ENCODE data around the gene SIGLEC15.
"Not testable (repeated sequence)": the region's sequence is repeated elsewhere in the genome, so short reads cannot be mapped to it uniquely, and the experiment has no call there.

Gene SIGLEC15

GRCh38 chr18:45841765-45842442 lies 16.4 kb downstream of the SIGLEC15 start:
- no peak for DNase-seq (ENCODE audit: extremely low read depth in 1 of 2, low read depth in 1 of 2)

GRCh38 chr18:45843019-45843418 lies 17.5 kb downstream of the SIGLEC15 start:
- no peak for DNase-seq (ENCODE audit: extremely low read depth in 1 of 2, low read depth in 1 of 2)

- no peak for DNase-seq (ENCODE audit: extremely low read depth in 1 of 2, low read depth in 1 of 2)
Measured at GRCh38 chr18:45844938-45845337, 19.5 kb downstream of the SIGLEC15 start.

GRCh38 chr18:45845410-45845809 lies 19.9 kb downstream of the SIGLEC15 start:
- DNase-seq (ENCODE audit: extremely low read depth in 1 of 2, low read depth in 1 of 2): no peak

DNA sequence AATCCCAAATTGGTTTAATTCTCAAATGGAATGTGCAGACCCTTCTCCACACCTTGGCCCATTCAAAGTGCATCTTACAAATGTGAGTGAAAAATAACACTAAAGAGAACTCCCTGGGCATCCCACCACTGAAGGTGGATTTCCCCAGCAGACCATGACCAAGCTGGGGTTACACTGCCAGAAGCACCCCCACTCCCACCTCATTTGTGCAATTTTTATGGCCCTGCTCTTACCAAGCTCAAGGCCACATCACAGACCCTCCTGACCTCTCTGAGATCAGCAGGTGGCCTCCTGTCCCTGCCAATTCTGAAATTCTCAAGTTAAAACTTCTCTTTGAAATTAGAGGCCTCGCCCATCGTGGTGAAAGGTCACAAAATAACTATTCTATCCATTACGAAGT lies 21.6 kb downstream of the SIGLEC15 start:
- DNase-seq (ENCODE audit: extremely low read depth in 1 of 2, low read depth in 1 of 2): no peak

DNA sequence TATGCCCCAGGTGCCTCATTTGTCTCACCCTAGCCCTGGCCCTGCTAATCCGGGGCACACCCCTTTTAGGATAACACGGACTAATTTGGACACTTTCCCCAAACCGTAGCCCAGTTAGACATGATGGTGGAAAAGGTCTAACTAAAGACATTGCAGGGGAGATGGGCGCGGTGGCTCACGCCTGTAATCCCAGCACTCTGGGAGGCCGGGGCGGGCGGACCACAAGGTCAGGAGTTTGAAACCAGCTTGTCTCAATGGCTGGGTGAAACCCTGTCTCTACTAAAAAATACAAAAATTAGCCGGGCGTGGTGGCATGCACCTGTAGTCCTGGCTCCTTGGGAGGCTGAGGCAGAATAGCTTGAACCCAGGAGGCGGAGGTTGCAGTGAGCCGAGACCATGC lies 23.2 kb downstream of the SIGLEC15 start:
- not testable (repeated sequence) for DNase-seq (ENCODE audit: extremely low read depth in 1 of 2, low read depth in 1 of 2)

GRCh38 chr18:45849529-45849928 lies 24.1 kb downstream of the SIGLEC15 start:
- DNase-seq (ENCODE audit: extremely low read depth in 1 of 2, low read depth in 1 of 2): no peak

- no peak for DNase-seq (ENCODE audit: extremely low read depth in 1 of 2, low read depth in 1 of 2)
Measured at GRCh38 chr18:45850021-45850420, 24.5 kb downstream of the SIGLEC15 start.

- no peak for DNase-seq (ENCODE audit: extremely low read depth in 1 of 2, low read depth in 1 of 2)
Measured at GRCh38 chr18:45851161-45851925, 25.9 kb downstream of the SIGLEC15 start.

- no peak for DNase-seq (ENCODE audit: extremely low read depth in 1 of 2, low read depth in 1 of 2)
Measured at GRCh38 chr18:45852631-45853030, 27.2 kb downstream of the SIGLEC15 start.

DNA sequence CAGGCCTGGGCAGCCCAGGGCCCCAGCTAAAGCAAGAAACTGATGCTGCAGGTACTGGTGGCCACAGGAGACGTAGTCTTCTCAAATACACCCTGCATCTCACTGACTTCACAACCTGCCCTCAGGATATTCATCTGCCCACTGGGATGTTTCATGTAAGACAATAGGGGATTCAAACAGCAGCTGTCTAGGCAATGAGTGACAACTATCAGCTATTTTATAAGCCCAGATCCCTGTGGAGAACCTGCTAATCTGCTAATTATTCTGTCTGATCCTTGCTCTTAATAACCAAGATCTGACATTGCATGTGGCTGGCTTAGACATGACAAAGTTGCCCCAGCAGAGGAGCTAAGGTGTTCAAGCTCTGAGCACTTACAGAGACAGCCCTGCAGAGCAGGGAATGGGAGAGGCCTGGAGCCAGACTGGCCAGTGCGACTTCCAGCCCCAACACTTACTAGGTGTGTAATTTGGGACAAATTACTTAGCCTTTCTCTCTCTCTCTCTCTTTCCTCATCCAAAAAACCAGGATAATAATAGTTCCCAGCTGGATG lies 28.6 kb downstream of the SIGLEC15 start:
- no peak for DNase-seq (ENCODE audit: extremely low read depth in 1 of 2, low read depth in 1 of 2)

- DNase-seq (ENCODE audit: extremely low read depth in 1 of 2, low read depth in 1 of 2): no peak
Measured at GRCh38 chr18:45856531-45856930, 31.1 kb downstream of the SIGLEC15 start.

DNA sequence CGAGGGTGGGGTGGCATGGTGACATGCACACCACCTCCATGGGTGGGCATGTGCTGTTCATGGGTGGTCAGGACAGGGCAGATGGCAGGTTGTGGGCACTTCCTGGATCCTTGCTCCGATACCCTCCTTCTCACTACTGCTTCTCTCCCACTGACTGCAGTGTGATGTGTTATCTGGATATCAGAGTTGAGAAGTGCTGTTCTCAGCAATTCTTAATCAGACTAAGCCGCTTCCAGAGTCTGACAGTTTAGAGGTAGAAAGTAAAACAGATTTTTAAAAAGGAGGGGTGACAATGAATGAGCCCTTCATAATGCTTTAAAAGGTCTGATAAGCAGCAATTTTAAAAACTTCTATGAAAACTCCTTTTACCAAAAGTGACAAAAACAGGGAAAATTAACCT lies 33.9 kb downstream of the SIGLEC15 start:
- no peak for DNase-seq (ENCODE audit: extremely low read depth in 1 of 2, low read depth in 1 of 2)

- DNase-seq (ENCODE audit: extremely low read depth in 1 of 2, low read depth in 1 of 2): no peak
Measured at GRCh38 chr18:45860492-45860891, 35.0 kb downstream of the SIGLEC15 start.

- DNase-seq (ENCODE audit: extremely low read depth in 1 of 2, low read depth in 1 of 2): no peak
Measured at GRCh38 chr18:45860971-45861370, 35.5 kb downstream of the SIGLEC15 start.

DNA sequence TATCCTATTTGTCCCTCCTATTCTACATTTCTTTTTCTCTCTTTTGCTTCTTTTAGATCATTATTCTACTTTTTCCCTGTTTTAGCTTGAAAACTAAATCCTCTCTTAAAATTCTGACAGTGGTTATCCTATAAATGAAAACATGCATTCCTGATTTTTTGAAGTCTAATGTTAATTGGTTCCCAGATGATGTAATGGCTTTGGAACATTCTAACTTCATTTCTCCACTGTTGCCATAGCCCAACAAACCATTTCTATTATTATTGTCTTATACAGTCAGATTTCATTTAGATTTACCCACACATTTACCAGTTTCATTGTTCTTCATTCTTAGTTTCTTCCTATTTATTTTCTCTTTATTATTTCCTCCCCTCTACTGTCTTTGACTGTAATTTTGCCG lies 36.5 kb downstream of the SIGLEC15 start:
- DNase-seq (ENCODE audit: extremely low read depth in 1 of 2, low read depth in 1 of 2): no peak

- no peak for DNase-seq (ENCODE audit: extremely low read depth in 1 of 2, low read depth in 1 of 2)
Measured at GRCh38 chr18:45863469-45863868, 38.0 kb downstream of the SIGLEC15 start.

DNA sequence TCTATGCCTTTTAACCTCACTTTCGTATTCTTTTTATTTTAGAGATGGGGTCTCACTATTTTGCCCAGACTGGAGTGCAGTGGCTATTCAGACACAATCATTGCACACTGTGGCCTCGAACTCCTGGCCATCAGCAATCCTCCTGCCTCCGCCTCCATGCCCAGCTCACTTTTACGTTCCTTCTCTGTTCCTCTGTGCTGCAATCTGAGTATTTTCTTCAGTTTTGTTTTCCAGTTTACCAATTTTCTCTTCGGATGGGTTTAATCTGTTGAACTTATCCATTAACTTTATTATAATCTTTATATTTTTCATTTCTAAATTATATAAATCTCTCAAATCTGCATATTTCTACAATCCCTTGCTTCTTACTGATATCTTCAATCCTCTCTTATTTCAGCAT lies 38.6 kb downstream of the SIGLEC15 start:
- DNase-seq (ENCODE audit: extremely low read depth in 1 of 2, low read depth in 1 of 2): no peak

GRCh38 chr18:45865466-45865865 lies 40.0 kb downstream of the SIGLEC15 start:
- no peak for DNase-seq (ENCODE audit: extremely low read depth in 1 of 2, low read depth in 1 of 2)

DNA sequence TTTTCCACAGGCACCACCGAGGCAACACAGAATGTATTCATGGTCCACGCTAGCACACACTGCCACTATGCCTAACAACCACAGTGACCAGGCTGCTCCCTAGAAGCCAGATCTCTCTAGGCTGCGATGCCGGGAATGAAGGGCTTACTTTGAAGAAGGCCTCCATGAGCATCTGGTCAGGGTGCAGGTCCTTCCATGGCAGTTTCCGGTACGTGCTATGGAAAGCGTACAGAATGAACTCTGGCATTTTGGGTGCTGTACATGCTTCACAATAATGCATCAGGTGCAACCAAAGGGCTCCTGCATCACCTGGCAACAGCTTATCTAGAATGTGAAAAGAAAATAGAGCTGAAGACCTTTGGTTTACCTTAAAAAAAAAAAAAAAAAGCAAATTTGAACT lies 44.9 kb downstream of the SIGLEC15 start:
- no peak for DNase-seq (ENCODE audit: extremely low read depth in 1 of 2, low read depth in 1 of 2)

DNA sequence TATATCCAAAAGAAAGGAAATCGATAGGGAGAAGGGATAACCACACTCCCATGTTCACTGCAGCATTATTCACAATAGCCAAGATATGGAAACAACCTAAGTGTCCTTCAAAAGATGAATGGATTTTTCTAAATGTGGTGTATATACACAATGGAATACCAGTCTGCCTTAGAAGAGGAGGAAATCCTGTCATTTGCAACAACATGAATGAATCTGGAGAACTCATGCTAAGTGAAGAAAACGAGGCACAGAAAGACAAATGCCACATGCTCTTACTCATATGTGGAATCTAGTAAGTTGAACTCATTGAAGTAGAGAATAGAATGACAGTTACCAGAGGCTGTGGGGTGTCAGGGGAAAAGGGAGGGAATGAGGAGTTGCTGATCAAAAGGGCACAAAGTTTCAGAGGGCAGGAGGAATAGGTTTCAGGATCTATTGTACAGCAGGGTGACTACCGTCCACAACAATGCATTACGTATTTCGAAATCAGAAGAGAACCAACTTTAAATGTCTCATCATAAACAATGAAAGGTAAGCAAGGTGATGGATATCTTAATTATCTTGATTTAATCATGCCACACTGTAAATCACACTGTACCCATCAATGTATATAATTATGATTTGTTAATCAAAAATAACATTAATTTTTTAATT lies 46.1 kb downstream of the SIGLEC15 start:
- no peak for DNase-seq (ENCODE audit: extremely low read depth in 1 of 2, low read depth in 1 of 2)
